Loucy (cell line): ENCODE data around the gene DISC1.
"Not testable (repeated sequence)": the region's sequence is repeated elsewhere in the genome, so short reads cannot be mapped to it uniquely, and the experiment has no call there.

Experiments
- H2AFZ ChIP-seq: fragments of 200-600 bp; sonication (generic); 2 replicates; pipeline ENCODE4 v1.6.0; 2016; ENCODE audit warnings: antibody characterized with exemption, mild to moderate bottlenecking, low read length, moderate library complexity
- H3F3A ChIP-seq: fragments of 200-600 bp; 2 replicates; pipeline ENCODE4 v1.6.0; 2016; ENCODE audit warnings: antibody characterized with exemption, low read depth, mild to moderate bottlenecking
- H3K27me3 ChIP-seq: fragments of 200-600 bp; sonication (generic); 2 replicates; pipeline ENCODE4 v1.6.1; 2014; ENCODE audit warnings: low read length, mild to moderate bottlenecking; ENCODE audit not compliant: insufficient read depth, poor library complexity, severe bottlenecking
- H3K36me3 ChIP-seq: fragments of 200-600 bp; sonication (generic); 2 replicates; pipeline ENCODE4 v1.6.1; 2016; ENCODE audit warnings: low read length; ENCODE audit not compliant: insufficient read depth
- H3K4me1 ChIP-seq: fragments of 200-600 bp; sonication (generic); 2 replicates; pipeline ENCODE4 v1.5.1; 2014; ENCODE audit warnings: low read length, mild to moderate bottlenecking; ENCODE audit not compliant: insufficient read depth, poor library complexity, severe bottlenecking
- H3K4me2 ChIP-seq: fragments of 200-600 bp; sonication (generic); 2 replicates; pipeline ENCODE4 v1.6.0; 2014; ENCODE audit warnings: antibody characterized with exemption, low read length, low read depth, mild to moderate bottlenecking; ENCODE audit not compliant: poor library complexity, severe bottlenecking
- H3K4me3 ChIP-seq: fragments of 200-600 bp; sonication (generic); 2 replicates; pipeline ENCODE4 v1.5.1; 2014; ENCODE audit warnings: low read length, mild to moderate bottlenecking, mixed read lengths; ENCODE audit not compliant: poor library complexity, severe bottlenecking
- H3K79me2 ChIP-seq: fragments of 200-600 bp; sonication (generic); 2 replicates; pipeline ENCODE4 v1.6.1; 2014; ENCODE audit warnings: low read length; ENCODE audit not compliant: insufficient read depth
- H3K9ac ChIP-seq: fragments of 200-600 bp; sonication (generic); 2 replicates; pipeline ENCODE4 v1.6.0; 2014; ENCODE audit warnings: mild to moderate bottlenecking, low read depth, low read length, moderate library complexity; ENCODE audit not compliant: poor library complexity, severe bottlenecking
- H3K9me2 ChIP-seq: fragments of 200-600 bp; sonication (generic); replicated peaks from 2 replicates; pipeline ENCODE4 v1.6.1; 2016; ENCODE audit warnings: low read depth, low read length, mixed read lengths
- H3K9me3 ChIP-seq: fragments of 200-600 bp; sonication (generic); 2 replicates; pipeline ENCODE4 v1.6.1; 2014; ENCODE audit warnings: mild to moderate bottlenecking, antibody characterized with exemption, low read length, low read depth; ENCODE audit not compliant: insufficient read depth
- H4K20me1 ChIP-seq: fragments of 200-600 bp; sonication (generic); 2 replicates; pipeline ENCODE4 v1.6.0; 2014; ENCODE audit warnings: antibody characterized with exemption, low read length, mild to moderate bottlenecking; ENCODE audit not compliant: insufficient read depth, poor library complexity, severe bottlenecking
- CTCF ChIP-seq: fragments of 200-600 bp; sonication (generic); conservative IDR thresholded peaks from 2 replicates; pipeline ENCODE4 v1.5.1; 2014; ENCODE audit warnings: mild to moderate bottlenecking, antibody characterized with exemption, low read length
- EZH2phosphoT487 ChIP-seq: fragments of 200-600 bp; IDR thresholded peaks from 2 replicates; pipeline ENCODE4 v1.6.1; 2018; ENCODE audit warnings: antibody characterized with exemption, mild to moderate bottlenecking, moderate library complexity, borderline replicate concordance

The DISC1 gene

DNA sequence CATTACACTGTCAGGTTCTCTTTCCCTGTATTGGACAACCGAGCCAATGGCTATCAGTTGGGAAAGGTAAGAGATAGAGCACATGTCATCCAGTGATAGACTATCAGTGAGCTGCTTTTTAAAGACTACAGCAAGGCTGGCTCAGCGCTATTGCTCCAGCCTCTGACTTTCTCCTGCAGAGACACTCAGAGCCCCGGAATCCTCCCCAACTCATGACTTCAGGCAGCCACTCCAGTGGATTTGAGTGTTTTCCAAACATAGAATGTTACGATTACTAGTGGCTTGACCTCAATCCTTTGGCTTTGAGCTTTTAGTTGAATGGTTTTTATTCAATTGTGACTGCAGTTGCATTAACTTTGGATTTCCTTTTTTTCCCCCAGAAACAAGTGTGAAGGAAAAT, 331.9 kb downstream of the DISC1 start:
- Histone ChIP-seq H3K27me3 (no peaks in the 10 kb centered on the region), H3K9me3 (no peaks in the 10 kb centered on the region), H3F3A (no peaks in the 10 kb centered on the region), H3K4me2 (no peak overlapping the region), H3K9me2 (no peaks in the 10 kb centered on the region), H3K4me1 (no peaks in the 10 kb centered on the region), H3K9ac (no peak overlapping the region), H2AFZ (no peak overlapping the region), H4K20me1 (no peaks in the 10 kb centered on the region), H3K4me3 (no peak overlapping the region), H3K79me2 (no peaks in the 10 kb centered on the region), H3K36me3 (peaks cover 7% of the 10 kb centered on the region; the same call in 1 of the 2 replicates)
- TF ChIP-seq EZH2phosphoT487 (no peak), CTCF (no peak)

DNA sequence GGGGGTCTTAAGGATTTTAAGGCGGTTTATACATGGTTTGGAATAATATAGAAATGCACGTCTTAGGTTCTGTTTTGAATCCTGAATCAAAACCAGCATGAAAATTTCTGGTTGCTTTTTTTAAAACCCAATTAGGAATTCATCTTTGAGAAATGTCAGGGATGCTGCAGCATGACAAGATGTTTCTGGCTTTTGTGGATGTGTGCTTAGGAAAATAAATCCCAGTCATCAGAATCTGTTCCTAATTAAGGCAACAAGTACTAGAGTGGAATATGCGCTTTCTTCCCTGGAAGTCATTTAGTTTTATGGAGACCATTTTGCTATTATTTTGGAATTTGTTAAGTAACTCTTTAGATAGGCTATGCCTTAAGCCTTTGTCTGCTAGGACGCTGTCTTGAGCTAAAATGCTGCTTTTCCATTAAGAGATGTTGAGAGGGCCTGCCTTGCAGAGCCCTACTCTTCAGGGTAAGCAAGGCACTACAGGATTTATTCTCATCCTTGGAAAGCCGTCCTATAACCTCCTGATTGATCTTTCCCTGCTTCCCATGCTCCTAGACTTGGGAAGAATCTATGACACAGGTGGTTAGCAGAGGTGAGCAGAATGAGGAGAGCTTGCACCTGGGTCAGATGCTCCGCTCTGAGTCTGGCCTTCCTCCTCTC, 332.8 kb downstream of the DISC1 start:
- H3K4me1 ChIP-seq: no peaks in the 10 kb centered on the region
- no peaks in the 10 kb centered on the region for H3K79me2 ChIP-seq
- H3K9ac ChIP-seq: no peak overlapping the region
- TF ChIP-seq EZH2phosphoT487: no peak
- H3F3A ChIP-seq: no peaks in the 10 kb centered on the region
- no peak overlapping the region for H3K4me3 ChIP-seq
- no peaks in the 10 kb centered on the region for H3K9me3 ChIP-seq
- no peaks in the 10 kb centered on the region for H4K20me1 ChIP-seq
- no peak overlapping the region for H3K4me2 ChIP-seq
- no peaks in the 10 kb centered on the region for H3K27me3 ChIP-seq
- H3K9me2 ChIP-seq: no peaks in the 10 kb centered on the region
- H3K36me3 ChIP-seq: peaks cover 7% of the 10 kb centered on the region; the same call in 1 of the 2 replicates
- no peak overlapping the region for H2AFZ ChIP-seq

- not testable (repeated sequence) for H4K20me1 ChIP-seq, H3K27me3 ChIP-seq, H2AFZ ChIP-seq, H3K9me3 ChIP-seq, H3K4me3 ChIP-seq, H3F3A ChIP-seq, H3K79me2 ChIP-seq, H3K4me2 ChIP-seq, H3K9ac ChIP-seq, H3K9me2 ChIP-seq, H3K4me1 ChIP-seq, H3K36me3 ChIP-seq
Observed at GRCh38 chr1:231961801-231962200, 335.2 kb downstream of the DISC1 start.

GRCh38 chr1:231962636-231963035, 336.0 kb downstream of the DISC1 start:
- H3K4me3 ChIP-seq: no peak overlapping the region
- no peak overlapping the region for H3K9ac ChIP-seq
- no peaks in the 10 kb centered on the region for H3F3A ChIP-seq
- TF ChIP-seq EZH2phosphoT487 (no peak), CTCF (no peak)
- H2AFZ ChIP-seq: no peak overlapping the region
- no peaks in the 10 kb centered on the region for H3K9me2 ChIP-seq
- H4K20me1 ChIP-seq: no peaks in the 10 kb centered on the region
- H3K79me2 ChIP-seq: no peaks in the 10 kb centered on the region
- H3K27me3 ChIP-seq: no peaks in the 10 kb centered on the region
- no peaks in the 10 kb centered on the region for H3K9me3 ChIP-seq
- H3K4me2 ChIP-seq: no peak overlapping the region
- H3K36me3 ChIP-seq: peaks cover 7% of the 10 kb centered on the region; the same call in 1 of the 2 replicates
- H3K4me1 ChIP-seq: peaks cover 8% of the 10 kb centered on the region
